Measurements from ENCODE around the gene GABRG3.

GABRG3 gene

DNA sequence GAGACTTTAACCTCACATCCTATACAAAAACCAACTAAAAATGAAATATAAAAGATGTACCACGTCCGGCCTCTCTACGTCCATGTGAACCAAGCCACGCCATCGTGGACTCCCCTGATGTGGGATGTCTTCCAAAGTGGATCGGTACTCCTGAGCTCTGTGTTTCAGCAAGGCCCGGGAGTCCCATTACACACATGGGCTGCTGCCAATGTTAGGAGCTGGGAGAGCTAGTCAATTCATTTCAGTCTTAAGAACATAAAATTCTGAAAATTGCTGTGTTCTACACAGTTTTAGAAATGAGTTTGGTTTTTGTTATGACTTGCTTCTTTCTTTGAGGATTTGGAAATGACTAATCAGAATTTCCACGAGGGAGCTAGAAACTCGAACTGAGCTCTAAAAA is 131.0 kb downstream of the GABRG3 start:
- no peak for DNase-seq (ENCODE audit: low read depth)

- no peak for DNase-seq (ENCODE audit: low read depth)
These were observed 140.3 kb downstream of the GABRG3 start for GRCh38 chr15:27111323-27111722.

- DNase-seq (ENCODE audit: low read depth): no peak
These were observed 143.5 kb downstream of the GABRG3 start for GRCh38 chr15:27114473-27114872.

GRCh38 chr15:27119695-27120266 is 148.8 kb downstream of the GABRG3 start:
- no peak for DNase-seq (ENCODE audit: low read depth)

DNA sequence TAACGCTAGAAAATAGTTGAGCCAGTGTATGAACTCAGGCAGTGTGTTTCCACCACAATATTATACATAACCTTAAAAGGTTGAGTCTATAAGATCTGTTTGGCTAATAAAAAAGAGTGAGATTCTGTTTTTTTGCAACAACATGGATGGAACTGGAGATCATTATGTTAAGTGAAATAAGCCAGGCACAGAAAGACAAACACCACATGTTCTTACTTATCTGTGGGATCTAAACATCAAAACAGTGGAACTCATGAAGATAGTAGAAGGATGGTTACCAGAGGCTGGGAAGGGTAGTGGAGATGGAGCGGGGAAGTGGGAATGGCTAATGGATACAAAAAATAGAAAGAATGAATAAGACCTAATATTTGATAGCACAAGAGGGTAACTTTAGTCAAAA is 150.7 kb downstream of the GABRG3 start:
- no peak for DNase-seq (ENCODE audit: low read depth)

DNA sequence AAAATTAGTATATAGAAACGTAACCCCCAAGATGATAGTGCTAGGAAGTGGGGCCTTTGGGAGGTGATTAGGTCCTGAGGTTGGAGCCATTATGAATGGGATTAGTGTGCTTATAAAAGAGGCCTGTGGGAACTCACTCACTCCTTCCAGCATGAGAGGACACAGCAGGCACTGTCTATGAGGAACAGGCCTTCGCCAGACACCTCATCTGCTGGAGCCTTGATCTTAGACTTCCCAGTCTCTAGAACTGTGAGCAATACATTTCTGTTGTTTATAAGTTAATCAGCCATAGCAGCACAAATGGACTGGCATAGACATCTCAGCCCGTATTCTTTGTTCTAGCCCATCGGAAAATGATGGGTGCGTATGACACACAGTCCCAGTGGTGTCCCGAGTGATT is 152.3 kb downstream of the GABRG3 start:
- no peak for DNase-seq (ENCODE audit: low read depth)

DNA sequence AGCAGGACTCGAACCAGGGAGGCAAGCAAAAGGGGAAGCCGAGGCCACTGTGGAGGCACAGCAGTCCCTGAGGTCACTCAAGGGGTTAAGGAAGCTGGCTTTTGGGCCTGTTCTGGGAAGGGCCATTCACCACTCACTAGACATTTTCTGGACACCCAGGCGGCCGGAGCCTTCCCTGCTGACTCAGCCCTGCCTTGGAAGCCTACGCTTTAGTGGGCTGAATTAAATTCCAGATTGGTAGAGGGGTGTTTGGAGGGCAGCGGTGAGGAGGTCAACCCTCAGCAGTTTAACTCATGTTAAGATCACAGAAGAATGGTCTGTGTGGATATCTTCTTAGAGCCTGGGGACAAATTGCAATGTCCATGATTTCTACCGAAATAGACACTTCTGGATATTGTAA is 152.8 kb downstream of the GABRG3 start:
- DNase-seq (ENCODE audit: low read depth): no peak

DNA sequence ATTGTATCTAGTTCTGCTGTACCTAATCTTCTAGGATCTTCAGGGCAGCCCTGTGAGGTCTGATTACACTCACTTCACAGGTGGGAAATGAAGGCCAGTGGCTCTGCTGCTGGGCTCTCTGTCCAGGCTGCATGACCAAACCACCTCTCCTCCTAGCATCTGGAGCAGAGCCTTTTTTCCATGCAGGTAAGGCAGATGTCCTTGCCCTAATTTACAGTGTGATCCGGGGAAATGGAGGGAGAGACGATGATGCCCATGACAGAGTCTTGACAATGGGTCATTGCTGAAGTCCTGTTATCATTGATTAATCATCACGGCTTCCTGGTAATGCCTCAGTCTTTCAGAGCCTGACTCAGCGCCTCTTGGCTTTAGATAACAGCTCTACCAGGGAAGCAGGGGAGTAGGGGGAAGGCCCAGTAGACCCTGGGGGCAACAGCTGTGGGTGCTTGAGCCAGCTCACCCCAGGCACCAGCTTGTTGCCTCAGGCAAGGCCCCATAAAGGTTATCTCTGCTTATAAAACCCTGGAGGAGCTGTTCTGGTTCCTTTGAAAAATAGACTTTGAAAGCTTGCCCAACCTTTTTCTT is 153.4 kb downstream of the GABRG3 start:
- no peak for DNase-seq (ENCODE audit: low read depth)

DNA sequence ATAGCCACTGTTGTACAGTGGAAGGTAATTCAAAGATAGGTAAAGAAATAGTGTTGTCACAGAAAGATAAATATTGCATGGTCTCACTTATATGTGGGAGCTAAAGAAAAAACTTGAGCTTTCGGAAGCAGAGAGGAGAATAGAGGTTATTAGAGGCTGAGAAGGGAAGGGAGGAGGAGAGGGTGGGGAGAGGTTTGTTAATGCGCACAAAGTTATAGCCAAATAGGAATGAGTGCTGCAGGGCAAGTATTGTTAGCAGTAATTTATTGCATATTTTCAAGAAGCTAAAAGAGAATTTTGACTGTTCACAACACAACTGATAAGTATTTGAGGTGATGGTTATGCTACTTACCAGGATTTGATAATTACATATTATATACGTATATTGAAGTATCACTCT is 154.2 kb downstream of the GABRG3 start:
- DNase-seq (ENCODE audit: low read depth): no peak

DNA sequence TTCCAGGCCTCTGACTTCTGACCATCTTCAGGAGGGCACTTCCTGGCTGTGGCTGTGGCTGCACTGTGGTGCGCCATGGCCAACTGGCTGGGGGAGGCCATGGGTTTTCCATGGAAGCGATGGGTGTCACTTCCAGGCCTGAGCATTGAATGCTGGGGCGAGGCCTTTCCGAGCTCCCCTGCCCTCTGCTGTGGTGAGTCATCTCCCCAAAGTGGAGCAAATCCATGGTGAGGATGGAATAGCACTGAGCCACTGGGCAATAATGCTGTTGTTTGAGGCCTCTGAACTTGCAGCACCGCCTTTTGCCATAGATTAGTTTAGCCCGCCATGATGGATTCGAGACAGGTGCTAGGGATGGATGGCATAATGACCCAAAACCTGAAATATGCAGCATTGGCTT is 155.5 kb downstream of the GABRG3 start:
- DNase-seq (ENCODE audit: low read depth): no peak

DNA sequence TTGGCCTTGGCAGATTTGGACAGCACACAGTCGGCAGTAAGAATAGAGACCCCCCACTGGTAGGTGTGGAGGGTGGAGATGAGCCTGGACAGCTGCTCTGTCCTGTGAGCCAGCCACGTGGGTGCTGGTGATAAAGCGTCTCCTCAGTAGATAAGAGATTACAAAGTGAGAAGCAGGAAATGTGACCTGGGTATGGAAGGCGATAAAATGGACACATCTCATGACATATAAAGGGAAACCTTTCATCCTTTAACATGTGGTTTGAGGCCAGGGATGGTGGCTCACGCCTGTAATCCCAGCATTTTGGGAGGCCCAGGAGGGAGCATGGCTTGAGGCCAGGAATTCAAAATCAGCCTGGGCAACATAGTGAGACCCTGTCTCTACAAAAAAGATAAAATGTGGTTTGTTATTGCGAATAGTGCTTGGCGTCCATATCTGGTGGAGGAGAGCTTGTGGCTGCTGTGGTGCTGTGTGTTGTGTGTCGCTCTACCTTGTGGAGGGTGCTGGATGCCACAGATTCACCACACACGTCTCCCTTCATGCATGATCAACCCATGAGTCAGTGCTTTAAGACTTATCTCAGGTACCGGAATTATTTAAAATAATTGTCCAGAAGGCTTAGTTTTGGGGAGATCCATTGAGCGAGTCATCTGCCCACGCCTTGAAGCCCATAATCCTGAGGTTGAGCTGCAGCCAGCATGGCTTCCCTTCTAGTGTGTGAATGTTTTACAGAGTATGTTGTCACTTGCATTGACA is 157.0 kb downstream of the GABRG3 start:
- no peak for DNase-seq (ENCODE audit: low read depth)

DNA sequence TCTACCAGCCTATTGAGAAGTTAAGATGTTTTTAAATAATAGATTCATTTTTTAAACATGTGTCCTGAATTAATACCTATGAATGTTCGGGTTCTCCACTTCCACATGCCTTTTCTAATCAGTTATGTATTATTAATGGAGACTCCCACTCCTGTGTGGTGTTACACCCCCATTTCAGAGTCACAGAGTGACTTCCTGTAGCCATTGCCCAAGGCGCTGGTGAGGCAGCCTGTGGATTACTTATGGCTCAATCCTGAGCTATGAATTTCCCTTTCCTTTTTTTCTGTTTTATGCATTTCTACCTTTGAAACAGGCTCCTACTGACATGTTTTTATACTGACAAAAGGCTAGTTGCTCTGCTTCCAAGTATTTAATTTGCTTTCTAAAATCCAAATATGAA is 162.3 kb downstream of the GABRG3 start:
- no peak for DNase-seq (ENCODE audit: low read depth)

GRCh38 chr15:27134481-27134880 is 163.5 kb downstream of the GABRG3 start:
- no peak for DNase-seq (ENCODE audit: low read depth)

DNA sequence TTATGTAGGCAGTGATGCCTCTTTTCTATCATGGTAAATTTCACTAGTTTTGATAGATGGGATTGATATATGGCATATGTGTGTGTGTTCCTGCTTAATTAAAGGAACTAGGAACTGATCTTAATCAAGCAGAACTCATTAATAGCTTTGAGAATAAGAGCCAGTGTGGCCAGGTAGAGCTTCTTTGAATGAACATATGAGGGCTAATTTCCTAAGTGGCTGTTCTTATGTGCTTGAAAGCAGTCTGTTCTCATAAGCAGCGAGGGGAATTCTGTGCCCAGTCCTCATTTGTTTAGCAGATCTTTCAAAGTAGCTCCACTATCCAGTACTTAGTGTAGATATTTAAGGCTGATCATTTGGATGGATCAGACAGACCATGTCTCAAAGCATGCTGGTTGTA is 164.2 kb downstream of the GABRG3 start:
- no peak for DNase-seq (ENCODE audit: low read depth)

- DNase-seq (ENCODE audit: low read depth): no peak
These were observed 166.1 kb downstream of the GABRG3 start for GRCh38 chr15:27137127-27137526.

DNA sequence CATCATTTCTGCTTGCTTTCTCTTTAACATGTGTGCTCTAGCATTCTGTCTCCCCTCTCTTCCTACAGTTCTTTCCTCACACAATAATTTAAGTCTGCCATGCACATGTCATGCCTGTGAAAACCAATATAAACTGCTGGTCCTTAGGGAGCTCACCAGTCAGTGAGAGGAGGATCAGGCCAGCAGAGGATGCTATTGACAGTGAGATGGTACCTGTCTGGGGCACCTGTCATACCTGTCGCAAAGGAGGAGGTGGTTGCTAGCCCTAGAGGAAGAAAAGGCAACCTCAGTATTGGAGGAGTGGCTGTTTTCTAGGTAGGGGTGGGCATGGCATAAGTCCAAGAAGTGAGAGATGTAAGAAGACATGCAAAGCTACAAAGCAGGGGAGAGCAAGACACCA is 194.6 kb downstream of the GABRG3 start:
- no peak for DNase-seq (ENCODE audit: low read depth)

DNA sequence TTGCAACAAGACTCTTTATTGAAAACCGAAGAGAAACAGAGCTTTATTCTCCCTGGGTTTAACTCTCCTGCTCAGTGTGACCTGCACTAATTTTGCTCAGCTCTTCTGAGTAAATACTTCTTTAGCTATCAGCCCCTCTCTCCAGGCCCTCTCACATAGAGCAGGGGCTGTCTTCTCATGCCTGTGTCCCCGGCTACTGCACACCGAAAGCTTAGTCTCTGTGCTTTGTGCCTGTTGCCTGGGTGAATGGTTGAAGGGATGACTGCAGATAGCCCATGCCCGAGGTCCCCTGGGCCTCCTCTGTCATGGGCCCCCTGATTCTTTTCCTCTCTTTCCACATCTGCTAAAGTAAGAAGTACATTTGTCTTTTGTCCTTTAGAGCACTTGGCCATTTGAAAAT is 195.9 kb downstream of the GABRG3 start:
- no peak for DNase-seq (ENCODE audit: low read depth)

DNA sequence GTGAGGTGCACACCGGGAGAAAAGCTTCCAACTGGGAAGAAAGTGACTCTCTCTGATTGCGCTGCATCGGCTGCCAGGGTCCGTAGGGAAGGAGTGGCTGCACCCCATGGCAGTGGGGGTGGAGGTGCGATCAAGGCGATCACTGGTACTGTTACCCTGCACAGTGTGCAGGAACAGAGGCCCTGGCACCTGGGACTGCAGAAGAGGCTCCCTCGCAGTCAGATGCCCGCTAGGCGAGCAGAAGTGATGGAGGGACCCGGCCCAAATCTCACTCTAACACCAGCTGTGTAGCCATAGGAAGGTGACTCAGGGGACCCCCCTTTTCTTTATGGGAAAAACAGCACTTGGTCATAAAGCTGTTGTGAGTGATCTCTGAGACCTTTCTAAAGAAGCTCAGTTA is 196.8 kb downstream of the GABRG3 start:
- no peak for DNase-seq (ENCODE audit: low read depth)

DNA sequence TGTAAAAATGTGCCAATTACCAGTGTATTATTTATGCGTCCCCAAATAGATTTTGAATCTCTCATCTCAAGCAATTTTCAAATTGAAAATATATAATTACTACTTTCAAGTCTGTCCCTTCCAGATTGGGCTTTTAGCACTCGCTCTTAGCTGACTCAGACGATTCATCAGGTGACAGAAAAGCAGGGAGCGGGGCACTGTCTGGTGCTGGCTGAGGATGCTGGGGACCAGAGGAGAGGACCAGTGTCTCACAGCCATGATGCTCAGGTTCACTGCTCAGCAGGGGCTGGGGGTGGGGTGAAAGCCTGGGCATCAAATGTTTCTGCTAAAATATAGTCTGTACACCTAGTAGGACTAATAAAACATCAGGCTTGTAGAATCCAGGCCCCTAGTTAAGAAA is 199.9 kb downstream of the GABRG3 start:
- DNase-seq (ENCODE audit: low read depth): no peak

DNA sequence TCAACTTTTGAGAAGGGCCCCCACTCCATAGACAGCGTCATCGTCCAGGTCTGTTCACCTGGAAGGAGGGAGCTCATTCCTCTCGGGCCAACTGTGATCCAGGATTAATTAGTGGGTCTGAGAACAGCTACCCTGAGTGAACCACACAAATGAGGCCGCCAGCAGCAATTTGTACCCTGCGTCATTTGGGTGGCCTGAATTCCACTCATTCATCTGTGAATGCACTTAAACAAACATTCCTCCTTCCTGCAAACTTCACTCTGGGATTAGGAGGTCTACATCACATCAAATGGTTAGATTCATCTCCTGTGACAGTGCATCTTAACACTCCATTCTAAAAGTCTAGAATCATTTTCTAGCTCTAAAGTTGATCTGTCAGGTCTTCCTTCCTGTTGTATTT is 201.8 kb downstream of the GABRG3 start:
- no peak for DNase-seq (ENCODE audit: low read depth)

DNA sequence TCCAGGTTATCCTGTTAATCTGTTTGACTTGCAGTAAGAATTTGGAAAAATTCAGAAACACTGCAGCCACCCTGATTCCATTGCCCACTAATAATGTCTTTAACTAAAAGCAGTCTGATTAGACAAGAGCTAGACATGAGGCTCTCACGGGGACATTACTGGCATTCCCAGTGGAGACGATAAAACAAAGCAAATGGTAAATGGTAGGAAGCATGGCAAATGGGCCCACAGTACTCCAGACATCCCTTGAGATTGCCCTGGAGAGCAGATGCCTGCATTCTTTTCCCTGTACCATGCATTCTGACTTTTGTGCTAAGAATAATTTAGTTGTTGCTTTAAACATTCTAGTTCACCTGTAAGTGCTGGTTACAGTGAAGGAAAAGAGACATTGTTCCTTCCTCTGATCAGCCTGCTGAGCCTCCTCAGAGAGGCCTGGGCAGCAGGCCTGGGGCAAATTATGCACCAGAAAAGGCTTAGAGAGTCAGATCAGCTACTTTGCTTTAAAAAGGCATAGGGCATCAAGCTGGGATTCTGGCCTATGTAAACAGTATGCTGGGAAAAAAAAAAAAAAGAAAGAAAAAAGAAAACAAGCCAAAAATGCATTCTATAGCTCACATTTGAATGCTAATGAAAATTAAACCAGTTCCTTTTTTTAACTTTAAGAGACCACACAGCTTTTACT is 204.6 kb downstream of the GABRG3 start:
- DNase-seq (ENCODE audit: low read depth): no peak

GRCh38 chr15:27176785-27177406 is 205.9 kb downstream of the GABRG3 start:
- DNase-seq (ENCODE audit: low read depth): no peak

DNA sequence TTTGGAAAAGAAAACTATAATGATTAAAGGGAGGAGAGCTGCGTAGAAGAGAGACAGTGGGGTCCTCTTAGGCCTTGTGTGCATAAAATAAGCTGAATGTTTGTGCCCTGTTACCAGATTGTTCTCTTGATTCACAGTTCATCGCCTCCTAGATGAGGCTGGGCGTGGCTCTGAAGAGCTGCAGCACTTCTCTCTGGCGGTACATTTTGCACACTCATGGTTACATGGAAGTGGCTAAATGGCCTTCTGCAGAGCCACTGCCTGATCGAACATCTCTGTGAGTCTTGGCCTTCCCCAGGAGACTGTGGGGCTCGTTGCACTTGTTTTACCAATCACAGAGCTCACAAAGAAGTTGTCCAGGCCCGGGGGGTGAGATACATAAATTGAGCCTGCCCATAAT is 208.8 kb downstream of the GABRG3 start:
- no peak for DNase-seq (ENCODE audit: low read depth)
